Measurements from ENCODE around the gene DDX42. TPM values are rescaled to one million over a fixed set of nuclear protein-coding genes. Genes with fewer than 3 reads are reported as not detected.

Gene DDX42
- total and polyA plus RNA-seq, 2 of the 13 experiments (the other 11 are each of a cell fraction or from before 2014, with no cell fraction given): 87.2 to 92.9 TPM

GRCh38 chr17:63774141-63774968 is at the start of gene DDX42 (continued):
- TF ChIP-seq, protein P1, sequence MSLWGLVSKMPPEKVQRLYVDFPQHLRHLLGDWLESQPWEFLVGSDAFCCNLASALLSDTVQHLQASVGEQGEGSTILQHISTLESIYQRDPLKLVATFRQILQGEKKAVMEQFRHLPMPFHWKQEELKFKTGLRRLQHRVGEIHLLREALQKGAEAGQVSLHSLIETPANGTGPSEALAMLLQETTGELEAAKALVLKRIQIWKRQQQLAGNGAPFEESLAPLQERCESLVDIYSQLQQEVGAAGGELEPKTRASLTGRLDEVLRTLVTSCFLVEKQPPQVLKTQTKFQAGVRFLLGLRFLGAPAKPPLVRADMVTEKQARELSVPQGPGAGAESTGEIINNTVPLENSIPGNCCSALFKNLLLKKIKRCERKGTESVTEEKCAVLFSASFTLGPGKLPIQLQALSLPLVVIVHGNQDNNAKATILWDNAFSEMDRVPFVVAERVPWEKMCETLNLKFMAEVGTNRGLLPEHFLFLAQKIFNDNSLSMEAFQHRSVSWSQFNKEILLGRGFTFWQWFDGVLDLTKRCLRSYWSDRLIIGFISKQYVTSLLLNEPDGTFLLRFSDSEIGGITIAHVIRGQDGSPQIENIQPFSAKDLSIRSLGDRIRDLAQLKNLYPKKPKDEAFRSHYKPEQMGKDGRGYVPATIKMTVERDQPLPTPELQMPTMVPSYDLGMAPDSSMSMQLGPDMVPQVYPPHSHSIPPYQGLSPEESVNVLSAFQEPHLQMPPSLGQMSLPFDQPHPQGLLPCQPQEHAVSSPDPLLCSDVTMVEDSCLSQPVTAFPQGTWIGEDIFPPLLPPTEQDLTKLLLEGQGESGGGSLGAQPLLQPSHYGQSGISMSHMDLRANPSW (CRISPR knock-in tag; IDR thresholded peaks at IDR 0.05; ENCODE audit: borderline replicate concordance): no peak
- TF ChIP-seq, protein P2, sequence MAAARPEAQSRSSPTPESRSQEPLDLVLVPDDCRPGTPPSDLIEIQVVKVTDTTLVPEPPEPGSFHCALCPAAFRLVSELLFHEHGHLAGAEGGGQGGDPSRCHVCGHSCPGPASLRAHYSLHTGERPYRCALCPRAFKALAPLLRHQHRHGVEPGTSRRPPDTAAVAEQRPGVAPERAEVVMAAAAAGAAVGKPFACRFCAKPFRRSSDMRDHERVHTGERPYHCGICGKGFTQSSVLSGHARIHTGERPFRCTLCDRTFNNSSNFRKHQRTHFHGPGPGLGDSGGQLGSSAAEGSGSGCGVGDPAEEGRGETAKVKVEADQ (CRISPR knock-in tag; IDR thresholded peaks at IDR 0.05; ENCODE audit: borderline replicate concordance): 0 out of 2 replicates have a peak, but pooled peaks have one; percentile 56
- TF ChIP-seq ELF1 (CRISPR knock-in tag; IDR thresholded peaks at IDR 0.05) (no peak), ZNF788 (CRISPR knock-in tag; IDR thresholded peaks at IDR 0.05; ENCODE audit: borderline replicate concordance) (peak; percentile 33; the same call in 1 of the 2 replicates), ZNF367 (CRISPR knock-in tag; IDR thresholded peaks at IDR 0.05; ENCODE audit: borderline replicate concordance) (no peak; the same call in 1 of the 2 replicates), SMC3 (IDR thresholded peaks at IDR 0.05; ENCODE audit: low read length) (no peak), HIVEP1 (CRISPR knock-in tag; IDR thresholded peaks at IDR 0.05) (no peak), ZNF350 (CRISPR knock-in tag; IDR thresholded peaks at IDR 0.05; ENCODE audit: borderline replicate concordance, low read depth) (no peak), ZNF281 (CRISPR knock-in tag; IDR thresholded peaks at IDR 0.05; ENCODE audit: borderline replicate concordance) (peak; percentile 96), NFYB (CRISPR knock-in tag; IDR thresholded peaks at IDR 0.05) (no peak), MTF2 (CRISPR knock-in tag; IDR thresholded peaks at IDR 0.05; ENCODE audit: borderline replicate concordance) (0 out of 2 replicates have a peak, but pooled peaks have one; percentile 47), PATZ1 (CRISPR knock-in tag; IDR thresholded peaks at IDR 0.05) (peak; percentile 13; the same call in 1 of the 2 replicates), ZNF839 (CRISPR knock-in tag; IDR thresholded peaks at IDR 0.05; ENCODE audit: borderline replicate concordance) (no peak)
- TF ChIP-seq, protein P3, sequence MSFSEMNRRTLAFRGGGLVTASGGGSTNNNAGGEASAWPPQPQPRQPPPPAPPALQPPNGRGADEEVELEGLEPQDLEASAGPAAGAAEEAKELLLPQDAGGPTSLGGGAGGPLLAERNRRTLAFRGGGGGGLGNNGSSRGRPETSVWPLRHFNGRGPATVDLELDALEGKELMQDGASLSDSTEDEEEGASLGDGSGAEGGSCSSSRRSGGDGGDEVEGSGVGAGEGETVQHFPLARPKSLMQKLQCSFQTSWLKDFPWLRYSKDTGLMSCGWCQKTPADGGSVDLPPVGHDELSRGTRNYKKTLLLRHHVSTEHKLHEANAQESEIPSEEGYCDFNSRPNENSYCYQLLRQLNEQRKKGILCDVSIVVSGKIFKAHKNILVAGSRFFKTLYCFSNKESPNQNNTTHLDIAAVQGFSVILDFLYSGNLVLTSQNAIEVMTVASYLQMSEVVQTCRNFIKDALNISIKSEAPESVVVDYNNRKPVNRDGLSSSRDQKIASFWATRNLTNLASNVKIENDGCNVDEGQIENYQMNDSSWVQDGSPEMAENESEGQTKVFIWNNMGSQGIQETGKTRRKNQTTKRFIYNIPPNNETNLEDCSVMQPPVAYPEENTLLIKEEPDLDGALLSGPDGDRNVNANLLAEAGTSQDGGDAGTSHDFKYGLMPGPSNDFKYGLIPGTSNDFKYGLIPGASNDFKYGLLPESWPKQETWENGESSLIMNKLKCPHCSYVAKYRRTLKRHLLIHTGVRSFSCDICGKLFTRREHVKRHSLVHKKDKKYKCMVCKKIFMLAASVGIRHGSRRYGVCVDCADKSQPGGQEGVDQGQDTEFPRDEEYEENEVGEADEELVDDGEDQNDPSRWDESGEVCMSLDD (CRISPR knock-in tag; IDR thresholded peaks at IDR 0.05; ENCODE audit: borderline replicate concordance): no peak
- TF ChIP-seq, protein P4, sequence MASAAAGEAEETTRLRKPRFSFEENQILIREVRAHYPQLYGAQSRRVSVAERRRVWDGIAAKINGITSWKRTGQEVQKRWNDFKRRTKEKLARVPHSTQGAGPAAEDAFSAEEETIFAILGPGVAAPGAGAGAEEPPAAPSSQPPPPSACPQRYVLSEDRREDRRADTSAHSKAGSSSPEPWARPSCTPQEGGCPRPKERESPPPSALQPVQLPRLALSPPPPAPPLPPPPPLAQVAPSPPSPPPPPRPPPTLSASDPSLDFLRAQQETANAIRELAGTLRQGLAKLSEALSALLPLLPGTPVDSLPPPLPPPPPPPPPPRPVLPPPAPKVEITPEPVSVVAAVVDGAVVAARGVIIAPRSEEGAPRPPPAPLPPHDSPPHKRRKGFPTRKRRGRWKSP (CRISPR knock-in tag; IDR thresholded peaks at IDR 0.05): no peak
